Activated CD8-positive, alpha-beta memory T cell treated with anti-CD3 and anti-CD28 coated beads, Interleukin-2, amount 50 U/mL, for 1 hour (primary cell): ENCODE results near the gene ZNF22.
A peak's percentile ranks its signal among the peaks of the same experiment; 100 is the strongest.

ENCODE experiments used
- DNase-seq: peaks from one replicate; pipeline ENCODE4 v3.0.0-alpha.2; 2020; ENCODE audit errors: extremely low read depth

ZNF22 gene

DNA sequence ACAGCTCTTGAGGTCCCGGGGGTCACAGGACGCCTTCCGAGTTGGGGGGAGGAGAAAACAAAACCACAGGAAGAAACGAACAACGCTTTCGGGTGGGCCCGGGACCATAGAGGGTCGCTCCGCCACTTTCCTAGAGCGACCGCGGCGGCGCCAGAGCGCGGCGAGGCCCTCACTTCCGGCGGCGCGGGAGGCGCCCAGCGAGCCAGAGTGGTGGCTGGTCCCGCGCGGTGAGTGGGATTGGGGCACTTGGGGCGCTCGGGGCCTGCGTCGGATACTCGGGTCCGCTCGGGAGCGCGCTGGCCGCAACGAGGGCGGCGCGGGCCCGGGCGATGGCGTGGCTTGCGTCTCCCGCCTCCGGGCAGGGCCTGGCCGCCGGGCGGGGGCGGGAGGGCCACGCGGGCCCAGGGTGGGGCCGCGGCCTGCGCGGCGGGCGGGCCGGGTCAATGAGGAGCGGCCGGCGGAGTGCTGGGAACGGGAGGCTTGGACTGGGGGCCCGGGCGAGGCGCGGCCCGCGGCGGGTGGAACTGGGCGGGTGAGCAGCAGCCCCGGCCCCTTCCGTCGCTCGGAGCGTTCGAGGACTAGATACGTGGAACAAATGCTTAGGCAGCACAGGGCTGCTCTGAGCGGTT lies at the start of gene ZNF22:
TSS of gene ZNF22 (plus strand) at position 172 of the 629 bp plus-strand sequence. CDS start 2,446 bp downstream, outside the sequence.
- DNase-seq, result peak; percentile 30

DNA sequence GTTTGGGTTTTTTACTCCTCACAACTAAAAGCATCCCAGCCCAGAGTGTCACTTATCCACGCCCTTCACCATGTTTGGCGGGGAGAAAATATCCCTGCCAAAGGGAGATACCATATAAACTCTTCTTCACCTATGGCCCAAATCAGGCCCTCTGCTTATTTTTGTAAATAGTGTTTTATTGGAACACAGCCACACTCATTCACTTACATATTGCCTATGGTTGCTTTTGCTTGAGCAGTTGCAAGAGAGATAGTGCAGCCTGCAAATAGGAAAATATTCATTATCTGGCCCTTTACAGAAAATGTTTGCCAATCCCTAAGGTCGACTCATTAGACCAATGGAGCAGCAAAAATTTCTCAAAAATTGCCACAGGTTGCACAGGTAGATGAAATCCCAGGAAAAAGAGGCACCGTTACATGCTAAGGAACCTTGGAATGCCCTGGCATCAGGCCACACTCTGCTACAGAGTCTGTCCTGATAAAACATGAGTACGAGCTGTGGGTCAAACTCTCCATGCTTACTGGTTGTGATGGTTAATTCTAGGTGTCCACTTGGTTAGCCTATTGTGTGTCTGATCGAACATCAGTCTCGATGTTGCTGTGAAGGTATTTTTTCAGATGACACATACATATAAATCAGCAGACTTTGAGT lies 49.0 kb upstream of the ZNF22 start:
- DNase-seq, result no peak

DNA sequence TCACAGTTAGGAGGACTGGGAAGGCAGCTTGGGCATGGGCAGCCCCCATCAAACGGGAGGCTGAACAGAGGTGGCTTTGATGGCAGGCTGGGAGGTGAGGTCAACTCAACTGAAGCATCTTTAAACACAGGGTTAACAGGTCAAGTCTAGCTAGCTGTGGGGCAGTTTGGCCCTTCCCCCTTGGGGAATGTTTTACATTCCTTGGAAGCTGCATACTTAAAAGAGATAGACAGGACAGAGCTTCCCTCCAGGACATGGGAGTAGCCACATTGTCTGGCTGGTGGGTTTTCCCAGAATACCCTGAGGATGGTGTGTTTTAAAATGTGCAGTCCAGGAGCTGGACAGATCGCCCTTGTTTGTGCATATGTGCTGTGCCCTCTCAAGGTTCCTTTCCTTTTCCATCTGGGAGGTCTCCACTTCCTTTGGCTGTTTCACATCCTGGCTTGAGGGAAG lies 47.9 kb upstream of the ZNF22 start:
- DNase-seq, result no peak

DNA sequence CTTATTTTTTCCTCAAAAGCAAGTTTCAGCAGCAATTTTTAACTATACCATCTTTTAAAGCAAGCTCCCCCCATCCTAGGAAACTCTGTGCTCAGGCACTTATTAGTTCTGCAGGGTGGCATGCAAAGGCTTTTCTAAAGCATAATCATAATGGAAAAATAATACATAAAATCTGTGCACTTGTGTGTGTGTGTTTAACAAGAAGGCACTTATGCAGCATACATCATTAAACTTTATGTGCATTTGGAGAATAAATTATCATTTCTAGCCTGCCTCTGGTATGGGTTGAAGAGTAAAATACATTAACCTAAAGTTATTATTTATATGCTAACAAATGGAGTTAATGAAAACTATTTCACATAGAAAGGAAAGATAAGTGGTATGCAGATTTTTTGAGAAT lies 46.7 kb upstream of the ZNF22 start:
- no peak for DNase-seq

DNA sequence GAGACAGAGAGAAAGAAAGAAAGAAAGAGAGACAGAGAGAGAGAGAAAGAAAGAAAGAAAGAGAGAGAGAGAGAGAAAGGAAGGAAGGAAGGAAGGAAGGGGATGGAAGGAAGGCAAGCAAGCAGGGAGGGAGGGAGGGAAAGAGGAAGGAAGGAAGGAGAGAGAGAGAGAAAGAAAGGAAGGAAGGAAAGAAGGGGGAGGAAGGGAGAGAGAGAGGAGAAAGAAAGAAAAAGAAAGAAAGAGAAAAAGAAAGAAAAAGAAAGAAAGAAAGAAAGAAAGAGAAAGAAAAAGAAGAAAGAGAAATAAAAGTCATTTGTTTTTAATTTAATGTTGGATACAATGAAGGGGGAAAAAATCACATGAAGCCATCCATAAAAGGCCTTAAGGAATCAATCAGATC lies 45.8 kb upstream of the ZNF22 start:
- DNase-seq, result no peak

DNA sequence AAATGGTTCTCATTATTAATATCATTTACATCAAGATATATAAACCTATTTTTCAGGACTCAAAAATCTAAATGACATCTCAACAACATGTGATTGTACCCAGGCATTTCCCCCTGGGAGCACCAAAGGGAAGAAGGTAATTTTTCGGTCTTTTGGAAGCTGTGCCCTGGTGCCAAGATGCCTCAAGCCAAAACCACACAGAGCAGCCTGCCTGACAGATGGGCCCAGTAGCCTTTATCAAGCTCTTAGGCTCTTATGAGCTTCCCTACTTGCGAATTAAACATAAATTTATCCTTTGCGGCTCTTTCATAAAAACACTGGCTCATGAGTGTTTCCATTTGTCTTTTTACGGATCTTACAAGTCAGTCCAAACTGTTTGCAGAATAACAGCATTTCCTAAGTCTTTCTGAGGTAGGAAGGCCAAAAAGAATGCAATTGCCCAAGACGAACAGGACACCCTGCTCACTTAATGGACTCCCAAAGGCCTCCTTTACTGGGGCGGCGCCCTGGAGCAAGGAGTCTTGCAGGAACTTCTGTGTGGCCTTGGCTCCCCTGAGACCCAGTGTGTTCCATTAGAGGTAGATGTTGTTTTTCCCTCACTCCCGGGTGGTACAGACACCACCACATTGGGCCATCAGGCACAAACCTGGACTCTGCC lies 45.2 kb upstream of the ZNF22 start:
- DNase-seq, result no peak

DNA sequence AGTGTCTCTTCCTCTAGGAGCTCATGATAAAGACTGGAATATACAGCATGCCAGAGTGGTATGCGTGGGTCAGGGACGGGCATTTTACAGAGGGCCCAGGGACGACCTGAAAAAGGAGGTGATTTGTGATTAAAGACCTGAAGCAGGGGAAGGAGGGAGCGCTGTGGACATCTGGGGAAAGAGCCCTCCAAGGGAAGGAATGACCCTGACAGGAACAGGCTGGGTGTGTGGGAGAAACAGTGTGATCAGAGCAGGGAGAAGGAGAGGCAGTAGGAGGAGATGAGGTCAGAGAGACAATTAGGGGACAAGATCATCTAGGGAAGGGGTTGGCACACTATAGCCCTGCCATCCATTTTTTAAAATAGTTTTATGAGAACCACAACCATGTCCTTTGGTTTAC lies 44.5 kb upstream of the ZNF22 start:
- no peak for DNase-seq

DNA sequence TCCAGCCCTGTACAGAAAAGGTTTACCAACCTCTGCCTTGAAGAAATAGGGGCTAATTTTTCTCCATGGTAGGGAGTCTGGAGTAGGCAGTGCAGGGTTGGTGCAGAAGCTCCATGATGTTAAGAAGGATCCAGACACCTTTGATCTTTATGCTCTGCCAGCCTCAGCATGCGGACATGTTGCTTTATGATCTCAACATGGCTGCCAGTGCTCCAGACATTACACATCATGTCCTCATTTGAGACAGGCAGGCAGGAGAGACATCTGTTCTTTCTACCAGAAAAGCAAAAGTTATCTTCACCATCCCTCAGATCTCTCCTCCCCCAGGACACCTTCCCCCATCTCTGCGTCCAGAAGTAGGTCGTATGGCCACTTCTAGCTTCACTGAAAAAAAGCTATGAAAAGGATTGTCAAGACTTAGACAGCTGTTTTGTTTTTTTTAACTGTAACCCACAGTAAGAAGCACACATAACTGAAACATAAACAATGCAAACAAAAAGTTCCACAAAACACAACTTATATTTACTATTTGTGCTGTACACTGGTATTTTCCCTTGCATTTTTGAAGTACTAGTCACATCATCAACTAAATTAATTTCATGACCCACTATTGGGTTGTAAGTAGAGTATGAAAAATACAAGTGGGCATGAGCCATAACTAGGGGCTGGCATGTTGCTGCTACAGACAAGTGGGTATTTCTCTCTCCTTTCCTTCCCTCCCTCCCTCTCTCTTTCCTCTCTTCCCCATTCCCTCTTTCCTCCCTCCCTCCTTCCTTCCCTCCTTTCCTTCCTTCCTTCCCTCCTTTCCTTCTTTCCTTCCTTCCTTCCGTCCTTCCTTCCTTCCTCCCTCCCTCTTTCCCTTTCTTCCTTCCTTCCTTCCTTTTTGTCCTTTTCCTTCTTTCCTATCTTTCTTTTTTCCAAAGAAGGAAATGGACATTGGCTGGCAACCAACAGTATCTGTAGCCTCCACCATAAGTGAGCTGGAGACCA lies 43.7 kb upstream of the ZNF22 start:
- no peak for DNase-seq

DNA sequence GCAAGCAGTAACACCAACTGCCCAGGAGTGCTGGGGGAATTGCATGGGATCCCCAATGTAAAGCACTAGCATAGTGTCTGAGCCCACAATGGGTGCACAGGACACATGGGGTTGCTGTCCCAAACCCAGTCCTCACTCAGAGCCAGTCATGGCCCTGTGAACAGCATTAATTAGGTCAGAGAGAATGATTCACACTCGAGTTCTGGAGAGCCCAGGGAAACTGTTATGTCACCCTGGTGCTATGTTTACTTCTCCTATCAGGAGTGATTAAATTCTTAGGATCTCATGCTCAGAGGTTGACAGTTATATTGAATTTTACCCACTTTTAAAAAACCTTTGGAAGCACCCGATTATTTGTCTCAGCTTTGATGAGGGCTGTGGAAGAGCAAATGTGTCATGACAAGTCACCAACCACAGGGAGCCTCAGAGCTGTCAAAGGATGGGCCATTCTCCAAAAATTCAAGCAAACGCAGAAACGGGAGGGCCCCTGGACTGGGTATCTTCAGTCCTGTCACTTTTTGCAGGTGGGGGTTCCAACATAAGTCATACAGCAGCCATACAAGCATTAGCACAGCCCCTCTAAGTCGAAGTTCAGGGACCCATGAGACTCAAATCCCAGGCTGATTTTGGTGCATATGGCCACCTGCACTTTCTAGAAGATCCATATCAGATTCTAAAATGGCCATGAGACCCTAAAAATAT lies 42.4 kb upstream of the ZNF22 start:
- DNase-seq, result no peak

DNA sequence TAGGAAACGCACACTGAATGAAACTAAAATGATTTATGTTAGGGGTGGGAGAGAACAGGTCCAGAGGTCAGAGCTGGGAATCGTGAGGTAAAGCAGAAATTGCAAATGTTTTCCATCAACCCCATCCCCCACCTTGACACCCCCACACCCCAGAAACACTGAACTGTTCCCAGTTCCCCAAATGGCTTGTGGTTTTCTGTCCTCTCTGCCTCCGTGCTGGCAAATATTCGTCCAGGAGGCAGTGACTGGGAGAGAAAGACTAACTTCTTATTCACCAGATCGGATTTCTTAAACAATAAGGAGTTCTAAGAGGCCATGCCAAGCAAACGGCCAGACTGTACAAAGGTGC lies 41.9 kb upstream of the ZNF22 start:
- DNase-seq, result no peak

DNA sequence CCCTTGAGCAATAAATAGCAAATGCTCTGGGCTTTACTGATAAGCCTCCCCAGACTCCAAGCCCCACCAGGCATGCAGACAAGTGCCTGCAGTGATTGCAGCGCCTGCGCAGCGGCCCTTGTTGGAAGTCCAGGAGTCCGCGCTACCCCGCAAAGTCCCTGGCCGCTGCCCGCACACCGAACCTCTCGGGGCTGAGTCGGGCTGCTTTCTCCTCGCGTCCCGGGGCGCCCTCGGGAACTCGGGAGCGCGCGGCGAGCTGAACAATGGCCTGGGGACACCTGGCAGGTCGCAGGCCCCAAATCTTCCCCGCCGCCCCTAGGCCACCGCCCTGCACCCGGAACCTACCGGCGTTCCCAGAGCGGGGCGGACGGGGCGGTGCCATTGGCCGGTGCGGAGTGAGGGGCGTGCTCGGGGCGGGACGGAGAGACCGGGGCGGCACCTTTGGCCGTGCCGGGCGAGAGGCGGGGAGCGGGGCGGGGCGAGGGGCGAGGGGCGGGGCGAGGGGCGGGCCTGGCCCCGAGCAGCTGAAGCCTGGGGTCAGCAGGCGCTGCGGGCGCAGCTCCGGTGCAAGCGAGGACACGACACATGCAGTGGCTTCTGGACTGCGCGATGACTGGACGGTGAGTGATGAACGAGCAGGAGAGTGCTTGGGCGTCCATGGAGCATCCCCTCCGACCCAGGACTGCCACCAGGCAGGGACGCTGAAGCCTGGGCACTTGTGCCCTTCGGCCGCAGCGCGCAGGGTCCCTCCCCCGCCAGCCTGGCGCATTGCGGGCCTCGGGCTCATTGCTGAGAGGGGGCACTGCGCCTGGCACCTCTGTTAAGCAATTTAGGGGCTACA lies 41.3 kb upstream of the ZNF22 start, which contains the start of gene RASSF4:
TSS of gene RASSF4 (plus strand) at position 556 of the 841 bp plus-strand sequence. CDS start 10,401 bp downstream, outside the sequence.
- DNase-seq, result peak; percentile 72

DNA sequence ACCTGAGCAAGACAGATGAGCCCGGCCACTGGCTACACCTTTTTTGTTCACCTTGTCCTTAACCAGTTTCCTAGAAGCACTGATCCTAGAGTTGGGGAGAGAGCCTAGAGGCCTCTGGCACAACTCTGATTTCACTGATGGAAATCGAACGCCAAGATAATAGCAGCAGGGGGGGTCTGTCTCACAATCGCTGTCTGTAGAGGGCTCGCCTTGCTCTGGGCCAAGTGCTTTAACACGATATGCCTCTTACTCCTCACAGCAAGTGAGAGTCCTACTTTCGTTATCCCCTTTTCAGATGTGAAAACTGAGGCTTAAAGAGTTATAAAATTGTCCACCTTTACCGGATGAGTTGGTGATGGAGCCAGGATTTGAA lies 40.6 kb upstream of the ZNF22 start:
- DNase-seq, result no peak

DNA sequence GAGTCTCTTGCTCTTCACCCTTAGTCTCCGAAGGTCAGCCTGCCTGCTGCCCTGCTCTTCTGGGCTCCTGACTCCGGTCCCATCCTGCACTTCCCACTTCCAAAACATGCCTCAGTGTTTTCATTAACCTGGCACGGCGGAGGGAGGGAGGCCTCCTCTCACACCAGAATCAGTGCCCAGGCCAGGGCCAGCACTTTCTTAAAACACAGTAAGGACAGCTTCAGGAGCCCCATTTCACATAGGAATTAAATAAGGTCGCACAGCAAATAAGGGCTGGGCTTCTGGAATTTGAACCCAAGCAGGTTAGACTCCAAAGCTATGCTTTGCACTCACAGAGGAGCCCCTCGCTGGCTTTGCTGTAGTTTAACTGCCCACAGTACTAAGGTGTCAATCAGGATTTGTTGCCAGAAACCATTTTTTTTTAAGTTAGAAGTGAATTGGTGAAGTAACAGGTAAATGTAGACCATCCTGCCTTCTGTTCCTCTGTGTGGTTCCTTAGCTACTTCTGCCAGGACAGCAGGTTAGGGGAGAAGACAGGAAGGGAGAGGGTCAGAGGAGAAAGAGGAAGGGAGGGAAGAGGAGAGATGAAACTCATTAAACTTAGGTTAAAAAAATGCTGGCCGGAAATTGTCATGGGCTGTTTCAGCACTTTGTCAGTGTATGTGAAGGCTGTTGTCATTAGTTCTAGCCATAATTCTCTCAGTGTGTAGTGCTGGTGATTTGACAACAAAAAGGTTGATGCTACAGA lies 40.1 kb upstream of the ZNF22 start:
- DNase-seq, result no peak

DNA sequence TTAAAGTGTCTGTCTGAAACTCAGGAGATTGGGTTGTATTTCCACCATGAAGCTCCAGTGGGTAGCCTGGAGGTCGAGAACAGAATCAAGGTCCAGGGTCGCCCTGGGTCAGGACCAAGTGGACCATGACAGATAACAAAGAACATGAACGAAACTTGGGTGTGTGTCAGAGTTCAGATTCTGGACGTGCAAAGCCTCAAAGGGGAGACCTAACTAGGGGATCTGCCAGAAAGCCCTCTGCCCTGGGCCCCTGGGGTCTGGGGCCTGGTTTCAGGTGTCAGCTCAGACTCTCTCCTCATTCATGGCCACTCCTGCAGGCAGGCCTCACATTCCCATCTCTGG lies 39.5 kb upstream of the ZNF22 start:
- no peak for DNase-seq

DNA sequence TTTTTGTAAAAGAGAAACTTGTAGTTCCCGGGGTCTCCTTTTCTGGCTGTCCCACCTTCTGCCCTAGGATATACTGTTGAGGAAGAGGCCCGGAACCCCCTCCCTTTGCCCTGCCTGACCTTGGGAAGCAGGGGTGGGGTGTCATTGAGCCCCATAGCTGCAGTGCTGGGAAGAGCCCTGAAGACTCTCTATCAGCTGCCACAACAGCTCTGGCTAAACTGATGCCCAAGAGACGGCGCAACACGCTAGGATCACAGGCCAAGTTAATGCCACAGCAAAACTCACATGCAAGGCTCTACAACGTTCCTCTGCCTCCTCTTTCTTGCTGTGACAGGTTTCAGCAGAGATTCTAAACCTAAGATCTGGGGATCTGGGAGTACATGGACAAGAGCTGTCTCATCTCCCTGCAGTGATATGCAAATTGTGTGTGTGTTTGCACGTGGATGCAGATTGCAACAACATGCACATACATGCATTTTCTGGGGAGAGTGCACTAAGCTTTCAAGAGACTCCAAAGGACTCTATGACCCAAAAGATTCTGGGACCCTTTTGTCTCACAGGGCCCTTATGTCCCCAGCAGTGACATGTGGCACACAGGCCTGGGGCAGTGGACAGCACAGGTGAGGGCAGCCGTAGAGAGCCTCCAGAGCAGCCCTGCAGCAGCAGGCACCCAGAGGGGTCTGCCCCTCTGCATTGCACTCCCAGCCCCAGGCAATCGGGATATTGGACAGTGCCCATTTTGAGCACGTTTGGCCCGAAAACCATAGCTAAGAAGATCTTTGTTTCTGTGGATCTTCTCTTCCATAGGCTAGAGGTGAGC lies 38.6 kb upstream of the ZNF22 start:
- DNase-seq, result no peak

DNA sequence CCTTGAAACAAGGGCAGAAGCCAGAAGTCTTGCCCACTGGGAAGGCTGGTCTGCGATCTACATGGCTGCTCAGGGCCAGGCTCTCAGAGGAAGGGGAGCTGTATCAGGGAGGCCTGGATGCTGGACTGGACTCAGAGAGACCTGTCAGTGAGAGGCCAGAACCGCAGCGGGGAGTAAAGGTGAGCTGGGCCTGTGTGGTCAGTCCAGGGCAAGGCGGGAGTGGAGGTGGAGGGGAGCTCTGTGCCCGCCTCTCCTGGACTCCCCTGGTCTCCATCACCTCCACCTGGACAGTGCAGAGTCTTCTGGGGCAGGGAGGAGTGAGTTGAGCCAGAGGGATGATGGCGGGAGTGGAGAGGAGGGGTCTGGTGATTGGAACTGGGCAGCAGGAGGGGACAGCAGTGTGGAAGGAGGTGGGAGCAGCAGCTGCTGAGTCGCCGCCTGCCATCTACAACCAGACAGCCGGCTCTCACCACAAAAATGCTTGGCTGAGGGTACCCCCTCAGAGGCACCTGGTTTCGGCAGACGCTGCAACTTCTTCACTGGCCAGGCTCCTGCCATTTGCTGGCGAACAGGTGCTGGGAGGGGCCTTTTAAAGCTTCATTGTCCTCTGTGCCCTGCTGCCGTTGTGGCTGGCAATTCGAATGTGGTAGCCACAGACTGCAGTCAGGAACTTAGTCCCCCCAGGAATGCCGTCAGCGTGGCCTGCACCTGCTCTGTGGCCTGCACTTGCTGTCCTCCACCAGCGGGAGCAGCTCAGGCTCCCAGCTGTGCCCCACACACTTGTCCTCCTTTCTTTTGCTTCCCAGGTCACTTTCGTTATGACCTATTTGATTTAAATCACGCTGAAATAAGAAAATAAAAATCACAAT lies 37.6 kb upstream of the ZNF22 start:
- no peak for DNase-seq

DNA sequence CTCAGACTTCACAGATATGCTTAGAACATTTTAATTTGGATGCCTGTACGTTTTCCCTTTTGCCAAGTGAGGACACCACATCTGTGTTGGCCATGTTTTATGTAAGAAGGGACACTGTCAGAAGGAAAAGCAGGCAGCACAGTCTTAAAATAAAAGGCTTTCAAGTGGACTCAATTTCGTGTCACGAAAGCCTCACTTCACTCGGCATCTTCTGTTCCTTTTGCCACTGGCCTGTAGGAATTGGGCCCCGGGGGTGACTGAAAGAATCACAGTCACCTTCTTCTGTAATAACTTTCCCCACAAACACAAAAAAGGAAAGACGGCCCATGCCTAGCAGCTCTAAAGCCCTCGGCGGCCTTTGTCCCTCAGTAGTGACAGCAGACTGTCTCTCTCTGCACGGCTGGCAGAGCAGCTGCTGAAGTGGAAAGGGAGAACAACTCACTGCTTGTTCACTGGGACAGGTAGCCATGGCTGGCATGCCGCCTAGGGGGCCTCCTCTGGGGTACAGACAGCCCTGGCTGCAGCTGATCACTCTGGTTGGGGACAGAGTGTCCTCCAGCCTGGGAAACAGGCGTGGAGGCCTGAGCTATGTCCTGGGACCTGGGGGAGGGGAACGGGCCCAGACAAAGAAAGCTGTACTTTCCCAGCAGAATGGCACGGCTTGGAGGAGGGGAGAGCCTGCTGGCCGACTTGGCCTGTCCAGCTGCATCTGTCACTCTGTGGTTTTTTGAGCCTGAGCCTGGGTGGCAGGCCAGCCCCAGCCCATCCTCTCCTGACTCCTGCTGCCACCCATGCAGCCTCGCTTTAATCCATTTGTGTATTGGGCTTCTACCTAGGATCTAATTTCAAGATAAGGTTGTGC lies 36.7 kb upstream of the ZNF22 start:
- DNase-seq, result no peak
